Muscle of leg (tissue), 11 donors: ENCODE results near the gene MCC. TPM values are rescaled to one million over a fixed set of nuclear protein-coding genes. Genes with fewer than 3 reads are reported as not detected.

ENCODE experiments used
- DNase-seq: peaks from one replicate; pipeline ENCODE4 v3.0.0; 2013
- H3K27ac ChIP-seq: one replicate; pipeline ENCODE4 v1.5.1; 2013; ENCODE audit warnings: mild to moderate bottlenecking, low read length, control low read depth
- H3K27me3 ChIP-seq: one replicate; pipeline ENCODE4 v1.6.1; 2013; ENCODE audit warnings: low read length; ENCODE audit not compliant: control insufficient read depth, insufficient read depth
- H3K36me3 ChIP-seq: one replicate; pipeline ENCODE4 v1.6.1; 2013; ENCODE audit warnings: low read length; ENCODE audit not compliant: control insufficient read depth, insufficient read depth
- H3K4me1 ChIP-seq: one replicate; pipeline ENCODE4 v1.6.1; 2013; ENCODE audit warnings: low read length; ENCODE audit not compliant: control insufficient read depth, insufficient read depth
- H3K4me3 ChIP-seq: one replicate; pipeline ENCODE4 v1.5.1; 2013; ENCODE audit warnings: low read length, control low read depth
- H3K9me3 ChIP-seq: replicated peaks from 2 replicates; pipeline ENCODE4 v1.6.1; 2013; ENCODE audit warnings: low read depth, low read length; ENCODE audit not compliant: control insufficient read depth
- WGBS: methylation state at CpG from one replicate; pipeline ENCODE4 v1.1.5; 2013; ENCODE audit warnings: missing lambda C conversion rate; ENCODE audit not compliant: insufficient coverage; 5-methylcytosine and 5-hydroxymethylcytosine counted together
- polyA plus RNA-seq, 8 donors: library from polyadenylated mRNA; unstranded; fragments of 120-200 nt; gene quantifications; one replicate each; pipeline versions ENCODE4 v1.2.1 to v1.2.3, GENCODE V29; 2013; ENCODE audit warnings: inconsistent platforms in 1 of 8, low replicate concordance in 1 of 8; ENCODE audit not compliant: insufficient read length in 8 of 8, insufficient read depth in 1 of 8
- total RNA-seq: library from RNA; stranded (reverse); fragments of 120-200 nt; gene quantifications from one replicate; pipeline ENCODE4 v1.2.4, GENCODE V29; 2013

Gene MCC
- total and polyA plus RNA-seq, 9 donors: 12.1 to 19.6 (median 17.0) TPM

DNA sequence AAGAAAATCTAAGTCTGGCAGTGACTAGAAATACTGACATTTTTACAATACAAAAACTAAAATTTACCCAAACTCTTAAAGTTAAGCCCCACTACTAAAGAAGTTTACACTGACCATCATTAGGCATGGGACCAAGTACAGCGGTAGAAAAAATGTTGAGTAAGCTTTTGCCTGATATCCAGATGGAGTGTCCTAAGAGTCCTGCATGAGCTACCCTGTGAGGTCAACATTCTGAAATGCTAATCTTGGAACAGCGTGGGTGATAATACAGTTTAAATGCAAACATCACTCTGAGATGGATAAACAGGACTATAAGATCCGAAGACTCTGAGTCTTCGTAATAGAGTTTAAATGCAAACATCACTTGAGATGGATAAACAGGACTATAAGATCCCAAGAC is 322.0 kb downstream of the MCC start:
- no peak overlapping the region for H3K27ac ChIP-seq
- no peak overlapping the region for H3K4me3 ChIP-seq
- 67% methylated on average over 1 of the region's 4 CpGs for WGBS
- H3K9me3 ChIP-seq: no peaks in the 10 kb centered on the region
- peak; percentile 53 for DNase-seq
- H3K27me3 ChIP-seq: no peaks in the 10 kb centered on the region
- H3K36me3 ChIP-seq: no peaks in the 10 kb centered on the region
- no peaks in the 10 kb centered on the region for H3K4me1 ChIP-seq

DNA sequence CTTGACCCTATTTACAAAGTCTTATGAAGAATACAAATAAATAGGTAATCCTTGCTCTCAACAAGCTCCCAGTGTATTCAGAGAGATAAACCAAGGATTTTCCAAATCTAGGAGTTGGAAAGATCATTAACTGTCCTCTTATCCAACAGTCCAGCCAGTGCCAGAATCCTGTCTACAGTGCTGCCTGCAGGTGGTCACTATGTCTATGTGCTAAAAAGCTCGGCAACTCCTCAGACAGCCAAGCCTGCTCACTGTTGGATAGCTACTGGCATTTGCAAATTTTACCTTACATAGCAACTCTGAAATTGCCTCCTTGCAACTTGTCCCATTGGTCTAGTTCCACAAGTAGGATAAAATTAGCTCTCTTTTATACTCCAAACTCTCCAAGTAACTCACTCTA is 324.2 kb downstream of the MCC start:
- Histone ChIP-seq H3K4me1 (no peaks in the 10 kb centered on the region), H3K27me3 (no peaks in the 10 kb centered on the region), H3K36me3 (no peaks in the 10 kb centered on the region), H3K27ac (no peak overlapping the region), H3K9me3 (no peaks in the 10 kb centered on the region), H3K4me3 (no peak overlapping the region)
- peak; percentile 53 for DNase-seq
- WGBS: 43% methylated on average over 1 of the region's 1 CpG

DNA sequence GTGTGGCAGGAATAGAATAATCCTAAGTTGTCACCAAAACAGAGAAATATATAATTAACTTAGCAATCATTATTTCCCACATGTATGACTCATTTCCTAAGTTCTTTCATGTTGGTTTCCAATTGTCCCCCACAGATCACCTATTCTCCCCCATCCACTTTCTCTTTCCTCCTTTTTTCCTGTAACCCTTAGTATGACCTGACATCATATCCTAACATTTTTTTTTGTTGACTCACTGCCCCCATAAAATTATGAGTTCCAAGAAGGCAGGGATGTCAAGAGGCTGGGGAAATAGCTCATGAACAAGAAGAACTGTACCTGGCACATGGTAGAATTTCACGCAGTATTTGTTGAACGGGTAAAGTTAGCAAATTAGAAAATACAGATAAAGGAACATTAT is 324.9 kb downstream of the MCC start:
- Histone ChIP-seq H3K4me3 (no peak overlapping the region), H3K4me1 (no peaks in the 10 kb centered on the region), H3K27me3 (no peaks in the 10 kb centered on the region), H3K36me3 (no peaks in the 10 kb centered on the region), H3K27ac (no peak overlapping the region), H3K9me3 (no peaks in the 10 kb centered on the region)
- no peak for DNase-seq
- no CpG with 5 or more reads among the region's 2 CpGs for WGBS

DNA sequence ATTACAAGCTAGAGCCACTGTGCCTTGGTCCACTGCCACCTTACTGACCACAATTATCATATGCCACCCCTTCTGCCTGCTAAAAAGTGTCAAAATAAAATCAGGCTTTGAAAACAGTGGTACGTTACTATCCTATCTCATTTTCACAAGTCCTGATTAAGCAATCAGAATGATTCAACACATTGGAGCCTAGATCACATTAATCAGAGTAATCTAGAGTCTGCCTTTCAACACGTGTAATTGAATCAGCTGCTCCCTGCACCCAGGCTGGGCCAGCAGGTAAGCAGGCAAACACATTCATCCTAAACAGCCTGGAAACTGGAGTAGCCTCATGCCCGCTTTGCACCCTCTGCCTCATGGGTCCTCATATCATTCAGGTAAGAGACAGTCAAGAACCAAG is 325.5 kb downstream of the MCC start:
- no peaks in the 10 kb centered on the region for H3K36me3 ChIP-seq
- no peaks in the 10 kb centered on the region for H3K27me3 ChIP-seq
- no peak overlapping the region for H3K4me3 ChIP-seq
- DNase-seq: no peak
- no peaks in the 10 kb centered on the region for H3K9me3 ChIP-seq
- WGBS: 73% methylated on average over 1 of the region's 3 CpGs
- no peaks in the 10 kb centered on the region for H3K4me1 ChIP-seq
- no peak overlapping the region for H3K27ac ChIP-seq

DNA sequence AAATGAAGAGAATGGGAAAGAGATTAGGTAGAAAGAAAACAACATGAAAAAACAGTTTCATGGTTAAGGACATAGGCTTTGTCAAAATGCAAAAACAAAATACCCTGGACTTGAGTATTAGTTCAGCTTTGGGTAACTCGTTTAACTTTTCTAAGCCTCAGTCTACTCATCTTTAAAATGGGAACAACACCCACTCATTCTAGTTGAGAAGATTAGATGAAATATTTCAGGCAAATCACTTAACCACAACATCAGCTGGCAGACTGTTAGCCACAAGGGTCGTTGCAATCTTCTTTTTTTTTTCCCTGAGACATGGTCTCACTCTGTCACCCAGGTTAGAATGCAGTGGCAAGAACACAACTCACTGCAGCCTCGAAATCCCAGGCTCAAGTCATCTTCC is 326.0 kb downstream of the MCC start:
- no peak for DNase-seq
- Histone ChIP-seq H3K4me3 (no peak overlapping the region), H3K27me3 (no peaks in the 10 kb centered on the region), H3K27ac (no peak overlapping the region), H3K36me3 (no peaks in the 10 kb centered on the region), H3K4me1 (no peaks in the 10 kb centered on the region), H3K9me3 (no peaks in the 10 kb centered on the region)
- WGBS: no CpG with 5 or more reads among the region's 3 CpGs

DNA sequence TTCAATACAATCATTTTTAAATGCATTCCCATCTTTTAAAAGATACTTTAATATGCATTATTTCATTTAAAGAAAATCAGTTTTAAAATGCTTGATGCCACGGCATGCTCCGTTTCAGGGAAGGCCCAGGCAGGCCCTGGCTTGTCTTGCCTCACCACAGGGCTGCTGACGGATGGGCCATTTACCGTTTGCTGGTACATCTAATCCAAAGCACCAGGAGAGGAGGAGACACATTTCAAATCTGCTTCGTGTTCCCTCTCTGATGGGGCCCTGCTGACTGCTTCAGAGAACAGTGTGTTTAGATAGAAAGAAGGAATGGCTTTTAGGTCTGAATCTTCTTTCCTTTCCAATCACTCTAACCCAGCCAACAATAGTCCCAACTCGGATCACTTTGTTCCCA is 326.4 kb downstream of the MCC start:
- no peak for DNase-seq
- Histone ChIP-seq H3K9me3 (no peaks in the 10 kb centered on the region), H3K27me3 (no peaks in the 10 kb centered on the region), H3K36me3 (no peaks in the 10 kb centered on the region), H3K27ac (no peak overlapping the region), H3K4me3 (no peak overlapping the region), H3K4me1 (no peaks in the 10 kb centered on the region)
- 50% methylated on average over 4 of the region's 6 CpGs for WGBS

DNA sequence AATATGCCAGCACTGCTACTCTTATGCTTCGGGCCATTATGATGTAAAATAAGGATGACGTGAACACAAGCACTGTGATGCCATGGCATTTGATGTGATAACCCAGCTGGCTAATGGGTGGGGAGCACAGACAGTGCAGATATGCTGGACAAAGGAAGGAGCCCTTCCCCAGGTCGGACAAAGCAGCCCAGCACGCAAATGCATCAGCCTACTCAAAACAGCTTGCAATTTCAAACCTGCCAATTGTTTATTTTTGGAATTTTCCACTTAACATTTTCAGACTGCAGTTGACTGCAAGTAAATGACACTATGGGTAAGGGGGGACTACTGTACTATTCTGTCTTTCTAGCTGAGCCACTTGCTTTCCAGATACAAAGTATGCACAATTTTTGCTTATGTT is 330.4 kb downstream of the MCC start:
- Histone ChIP-seq H3K9me3 (no peaks in the 10 kb centered on the region), H3K27me3 (no peaks in the 10 kb centered on the region), H3K27ac (no peak overlapping the region), H3K4me3 (no peak overlapping the region), H3K4me1 (no peaks in the 10 kb centered on the region), H3K36me3 (no peaks in the 10 kb centered on the region)
- DNase-seq: peak; percentile 67
- 40% methylated on average over 1 of the region's 4 CpGs for WGBS

DNA sequence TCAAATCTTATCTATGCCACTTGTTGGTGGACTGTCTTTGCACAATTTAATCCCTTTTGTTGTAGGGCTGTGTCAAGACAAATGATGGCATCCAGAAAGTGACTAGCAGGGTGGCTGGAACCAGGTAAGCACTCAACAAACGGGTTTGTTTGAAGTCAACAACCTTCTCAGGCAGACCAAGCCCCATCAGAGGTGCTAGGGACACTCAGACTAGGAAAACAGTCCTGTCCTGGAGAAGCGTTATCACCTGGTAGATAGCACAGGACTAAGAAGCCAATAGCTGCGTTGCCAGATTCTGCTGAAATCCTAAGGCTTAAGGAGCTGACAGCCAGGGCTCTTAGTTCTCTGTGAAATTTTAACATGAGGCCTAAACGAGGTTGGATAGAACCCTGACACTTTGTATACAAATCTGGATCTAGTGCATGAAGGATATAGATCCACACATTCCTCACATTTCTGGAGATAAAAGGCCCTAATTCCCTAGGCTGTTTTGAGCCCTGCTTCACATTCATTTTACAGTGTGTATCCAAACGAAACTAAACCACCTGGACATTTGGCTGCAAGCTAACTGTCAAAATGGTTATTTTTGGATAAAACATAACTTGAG is 331.9 kb downstream of the MCC start:
- no peak overlapping the region for H3K4me3 ChIP-seq
- H3K9me3 ChIP-seq: no peaks in the 10 kb centered on the region
- no peaks in the 10 kb centered on the region for H3K27me3 ChIP-seq
- H3K36me3 ChIP-seq: no peaks in the 10 kb centered on the region
- H3K27ac ChIP-seq: no peak overlapping the region
- no peaks in the 10 kb centered on the region for H3K4me1 ChIP-seq
- WGBS: 83% methylated on average over 3 of the region's 5 CpGs
- no peak for DNase-seq

DNA sequence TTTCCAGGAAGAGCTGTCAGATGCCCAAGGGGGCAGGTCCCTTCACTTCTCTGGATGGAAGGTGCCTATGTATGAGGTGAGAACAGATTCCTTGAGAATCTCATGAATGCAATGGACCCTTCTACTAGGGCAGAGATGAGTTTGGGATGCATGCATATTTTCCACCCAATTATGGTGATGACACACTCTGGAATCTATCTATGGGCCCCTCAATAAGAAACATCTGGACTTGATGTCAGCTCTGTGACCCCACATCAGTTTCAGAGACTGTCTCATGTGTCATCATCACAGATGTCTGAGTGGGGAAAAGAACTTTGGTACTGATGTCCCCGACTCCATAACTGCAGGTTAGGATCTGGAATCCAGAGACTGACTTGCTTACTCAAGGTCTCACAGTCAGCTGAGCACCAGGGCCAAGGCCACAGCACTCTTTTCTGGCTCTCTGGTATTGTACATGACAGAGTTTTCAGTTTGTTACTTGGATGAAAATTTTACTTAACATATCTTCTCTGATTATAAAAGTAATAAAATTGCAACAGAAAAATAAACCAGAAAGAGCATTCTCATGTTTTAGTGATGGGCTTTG is 334.6 kb downstream of the MCC start:
- Histone ChIP-seq H3K27me3 (no peaks in the 10 kb centered on the region), H3K9me3 (no peaks in the 10 kb centered on the region), H3K4me1 (no peaks in the 10 kb centered on the region), H3K27ac (no peak overlapping the region), H3K4me3 (no peak overlapping the region), H3K36me3 (no peaks in the 10 kb centered on the region)
- no peak for DNase-seq
- no CpG with 5 or more reads among the region's 1 CpG for WGBS

DNA sequence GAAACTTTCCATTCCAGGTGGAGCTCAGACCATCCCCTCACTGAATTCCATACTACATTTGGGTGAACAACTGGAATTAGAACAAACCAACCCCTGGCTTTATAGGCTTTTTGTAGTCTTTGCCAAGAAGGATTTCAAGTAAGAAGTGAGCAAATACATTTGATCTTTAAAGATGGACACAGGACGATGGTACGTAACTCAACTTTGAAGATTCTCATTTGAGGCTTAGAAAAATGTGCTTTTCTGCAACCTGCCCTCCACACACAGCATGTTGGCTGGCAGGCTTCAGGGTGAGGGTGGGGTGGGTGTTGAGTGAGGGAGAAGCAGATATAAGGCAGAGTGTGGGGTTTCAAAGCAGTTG is 335.9 kb downstream of the MCC start:
- DNase-seq: no peak
- Histone ChIP-seq H3K27me3 (no peaks in the 10 kb centered on the region), H3K9me3 (no peaks in the 10 kb centered on the region), H3K4me3 (no peak overlapping the region), H3K27ac (no peak overlapping the region), H3K4me1 (no peaks in the 10 kb centered on the region), H3K36me3 (no peaks in the 10 kb centered on the region)
- WGBS: 92% methylated on average over 2 of the region's 2 CpGs
